HFFc6 (cell line): Measurements from ENCODE around the gene TSC22D4. TPM values are rescaled to one million over a fixed set of nuclear protein-coding genes. Genes with fewer than 3 reads are reported as not detected.
A peak's percentile ranks its signal among the peaks of the same experiment; 100 is the strongest.
"Not testable (repeated sequence)": the region's sequence is repeated elsewhere in the genome, so short reads cannot be mapped to it uniquely, and the experiment has no call there.

Experiments
- DNase-seq: peaks from one replicate; pipeline ENCODE4 v3.0.0-alpha.2; 2018
- H3K27ac Mint-ChIP-seq: 2 replicates; pipeline ENCODE4 v1.8.0; 2020; ENCODE audit warnings: mild to moderate bottlenecking, mixed read lengths
- H3K27me3 Mint-ChIP-seq: 2 replicates; pipeline ENCODE4 v1.8.0; 2021; ENCODE audit warnings: mild to moderate bottlenecking, moderate library complexity, mixed read lengths; ENCODE audit not compliant: insufficient read depth
- H3K36me3 Mint-ChIP-seq: 2 replicates; pipeline ENCODE4 v1.8.0; 2021; ENCODE audit warnings: low read depth, mixed read lengths
- H3K4me1 Mint-ChIP-seq: 2 replicates; pipeline ENCODE4 v1.8.0; 2020; ENCODE audit warnings: low read depth, mixed read lengths
- H3K4me3 Mint-ChIP-seq: 2 replicates; pipeline ENCODE4 v1.8.0; 2020; ENCODE audit warnings: mild to moderate bottlenecking, moderate library complexity, mixed read lengths
- H3K9me3 Mint-ChIP-seq: 2 replicates; pipeline ENCODE4 v1.8.0; 2020; ENCODE audit warnings: mild to moderate bottlenecking, mixed read lengths
- long read RNA-seq: library from polyadenylated mRNA; unstranded; transcript quantifications from one replicate; pipeline ENCODE4 v2.0.0, GENCODE V29; 2019
- total RNA-seq, 6 experiments: library from RNA; stranded (reverse); fragmentation: NEBNext Ultra II Directional; extraction: Animal tissue kit (Norgen Biotek cat#: 25700); gene quantifications; 2 replicates in 1 of 6; 3 replicates in 5 of 6; pipeline ENCODE4 v1.2.3, GENCODE V29; 2021
- TF ChIP-seq, protein P1 (sequence below): fragments of 200-600 bp; sonication (generic); IDR thresholded peaks from 2 replicates; pipeline ENCODE4 v1.5.0; 2021; ENCODE audit warnings: antibody characterized with exemption, mild to moderate bottlenecking

TSC22D4 gene
- 10 to 100 TPM; 50.6 to 54.5 (median 51.7) TPM for total RNA-seq
- long read RNA-seq, partial matches to known transcripts: 1 of 7 reads
- long read RNA-seq, other reads (novel, unspliced or antisense): 3 of 7 reads

GRCh38 chr7:100478958-100479660 is at the start of gene TSC22D4:
TSC22D4 (minus strand) TSS chr7:100479214; CDS start chr7:100478038, 1,176 bp downstream.
- Mint-ChIP-seq H3K4me3 (peak within 1 kb of the TSS; percentile 100), H3K27me3 (peaks cover 3% of the 10 kb centered on the region; the same call in 1 of the 2 replicates), H3K9me3 (no peaks in the 10 kb centered on the region), H3K36me3 (peaks cover 6% of the 10 kb centered on the region; the same call in 1 of the 2 replicates), H3K4me1 (peaks cover 31% of the 10 kb centered on the region), H3K27ac (peak within 1 kb of the TSS; percentile 85)
- TF ChIP-seq, protein P1, sequence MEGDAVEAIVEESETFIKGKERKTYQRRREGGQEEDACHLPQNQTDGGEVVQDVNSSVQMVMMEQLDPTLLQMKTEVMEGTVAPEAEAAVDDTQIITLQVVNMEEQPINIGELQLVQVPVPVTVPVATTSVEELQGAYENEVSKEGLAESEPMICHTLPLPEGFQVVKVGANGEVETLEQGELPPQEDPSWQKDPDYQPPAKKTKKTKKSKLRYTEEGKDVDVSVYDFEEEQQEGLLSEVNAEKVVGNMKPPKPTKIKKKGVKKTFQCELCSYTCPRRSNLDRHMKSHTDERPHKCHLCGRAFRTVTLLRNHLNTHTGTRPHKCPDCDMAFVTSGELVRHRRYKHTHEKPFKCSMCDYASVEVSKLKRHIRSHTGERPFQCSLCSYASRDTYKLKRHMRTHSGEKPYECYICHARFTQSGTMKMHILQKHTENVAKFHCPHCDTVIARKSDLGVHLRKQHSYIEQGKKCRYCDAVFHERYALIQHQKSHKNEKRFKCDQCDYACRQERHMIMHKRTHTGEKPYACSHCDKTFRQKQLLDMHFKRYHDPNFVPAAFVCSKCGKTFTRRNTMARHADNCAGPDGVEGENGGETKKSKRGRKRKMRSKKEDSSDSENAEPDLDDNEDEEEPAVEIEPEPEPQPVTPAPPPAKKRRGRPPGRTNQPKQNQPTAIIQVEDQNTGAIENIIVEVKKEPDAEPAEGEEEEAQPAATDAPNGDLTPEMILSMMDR: no peak
- peak; percentile 93 for DNase-seq

- H3K9me3 Mint-ChIP-seq, H3K27ac Mint-ChIP-seq, H3K27me3 Mint-ChIP-seq, H3K36me3 Mint-ChIP-seq, H3K4me3 Mint-ChIP-seq, H3K4me1 Mint-ChIP-seq, DNase-seq: not testable (repeated sequence)
Observed at GRCh38 chr7:100528108-100528866, 49.3 kb upstream of the TSC22D4 start.

DNA sequence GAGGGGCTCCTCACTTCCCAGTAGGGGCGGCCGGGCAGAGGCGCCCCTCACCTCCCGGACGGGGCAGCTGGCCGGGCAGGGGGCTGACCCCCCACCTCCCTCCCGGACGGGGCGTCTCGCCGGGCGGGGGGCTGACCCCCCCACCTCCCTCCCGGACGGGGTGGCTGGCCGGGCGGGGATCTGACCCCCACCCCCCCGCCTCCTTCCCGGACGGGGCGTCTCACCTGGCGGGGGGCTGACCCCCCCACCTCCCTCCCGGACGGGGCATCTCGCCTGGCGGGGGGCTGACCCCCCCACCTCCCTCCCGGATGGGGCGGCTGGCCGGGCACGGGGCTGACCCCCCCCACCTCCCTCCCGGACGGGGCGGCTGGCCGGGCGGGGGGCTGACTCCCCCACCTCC is 44.2 kb upstream of the TSC22D4 start:
- not testable (repeated sequence) for H3K36me3 Mint-ChIP-seq, H3K9me3 Mint-ChIP-seq, H3K27me3 Mint-ChIP-seq, H3K4me1 Mint-ChIP-seq, H3K4me3 Mint-ChIP-seq, H3K27ac Mint-ChIP-seq, DNase-seq

- not testable (repeated sequence) for H3K4me1 Mint-ChIP-seq, H3K4me3 Mint-ChIP-seq, H3K27me3 Mint-ChIP-seq, H3K9me3 Mint-ChIP-seq, DNase-seq, H3K27ac Mint-ChIP-seq, H3K36me3 Mint-ChIP-seq
Observed at GRCh38 chr7:100521909-100522593, 43.0 kb upstream of the TSC22D4 start.

- Mint-ChIP-seq H3K27me3 (peaks cover 2% of the 10 kb centered on the region), H3K36me3 (no peaks in the 10 kb centered on the region), H3K4me3 (no peak overlapping the region), H3K9me3 (no peaks in the 10 kb centered on the region), H3K27ac (no peak overlapping the region), H3K4me1 (peaks cover 5% of the 10 kb centered on the region)
- TF ChIP-seq, protein P1: no peak
- DNase-seq: no peak
Observed at GRCh38 chr7:100521076-100521475, 42.1 kb upstream of the TSC22D4 start.

DNA sequence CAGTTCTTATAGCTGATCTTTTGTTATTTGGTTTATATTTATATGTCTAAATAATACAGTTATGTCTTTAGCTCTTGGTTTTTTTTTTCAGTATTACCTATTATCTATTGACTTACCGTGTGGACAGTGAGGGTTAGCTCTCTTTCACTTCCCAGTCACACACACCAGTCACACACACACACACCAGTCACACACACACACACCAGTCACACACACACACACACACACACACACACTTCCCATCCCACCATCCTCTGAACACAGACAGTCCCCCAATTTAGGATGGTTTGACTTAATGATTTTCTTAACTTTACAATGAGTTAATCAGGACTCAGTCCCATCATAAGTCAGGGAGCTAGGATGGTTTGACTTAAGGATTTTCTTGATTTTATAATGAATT is 41.1 kb upstream of the TSC22D4 start:
- Mint-ChIP-seq H3K27me3 (no peaks in the 10 kb centered on the region; the same call in 1 of the 2 replicates), H3K4me1 (peaks cover 14% of the 10 kb centered on the region), H3K9me3 (no peaks in the 10 kb centered on the region), H3K4me3 (no peak overlapping the region), H3K27ac (no peak overlapping the region), H3K36me3 (no peaks in the 10 kb centered on the region)
- DNase-seq: no peak
- TF ChIP-seq, protein P1: no peak
